Endothelial cell of umbilical vein (primary cell): ENCODE measurements around the gene DLG5. TPM values are rescaled to one million over a fixed set of nuclear protein-coding genes. Genes with fewer than 3 reads are reported as not detected.
A peak's percentile ranks its signal among the peaks of the same experiment; 100 is the strongest.

Experiments used
- BruUV-seq: library from RNA; stranded (reverse); fragments of 400-500 nt; replicated peaks from 2 replicates; lab custom pipeline; 2021; lab: Mats Ljungman, UMichigan
- CTCF ChIA-PET: fragments of 300-600, 350-600 bp; sonication (Branson Sonifier 250); formaldehyde crosslinking; loops from one replicate; lab custom pipeline; 2021; ENCODE audit warnings: antibody characterized with exemption, inconsistent platforms; lab: Charles Lee
- POLR2A ChIA-PET: fragments of 300-600, 350-600 bp; sonication (Branson Sonifier 250); formaldehyde crosslinking; loops from one replicate; lab custom pipeline; 2021; ENCODE audit warnings: antibody characterized with exemption, inconsistent platforms; lab: Charles Lee
- DNase-seq: peaks from one replicate; pipeline ENCODE4 v3.0.0-alpha.2; 2011; ENCODE audit warnings: low read depth, low spot score
- FAIRE-seq: peaks from 2 replicates; lab custom pipeline; 2011; peaks lifted over from hg19 to GRCh38; lab: Jason Lieb, UNC
- H2AFZ ChIP-seq: 2 replicates; pipeline ENCODE4 v1.6.0; 2012; ENCODE audit warnings: low read depth, low read length, control low read depth, inconsistent platforms
- H3K27ac ChIP-seq: 2 replicates; pipeline ENCODE4 v1.5.1; 2011; ENCODE audit warnings: low read depth, mild to moderate bottlenecking, control low read depth, low read length, moderate library complexity; ENCODE audit not compliant: insufficient read depth
- H3K27me3 ChIP-seq, 2 experiments: 2 replicates each; pipeline versions ENCODE4 v1.6.0 to v1.6.1; 2011; ENCODE audit warnings: low read length in 2 of 2, mixed read lengths in 1 of 2; ENCODE audit not compliant: control insufficient read depth in 2 of 2, insufficient read depth in 2 of 2
- H3K36me3 ChIP-seq, 2 experiments: 2 replicates in 1 of 2; 3 replicates in 1 of 2; pipeline ENCODE4 v1.5.1; 2011; ENCODE audit warnings: low read length in 2 of 2, mild to moderate bottlenecking in 1 of 2, moderate library complexity in 1 of 2; ENCODE audit not compliant: control insufficient read depth in 2 of 2, insufficient read depth in 2 of 2; ENCODE audit errors: extremely low read depth in 1 of 2
- H3K4me1 ChIP-seq: 3 replicates; pipeline ENCODE4 v1.5.1; 2011; ENCODE audit warnings: mild to moderate bottlenecking, low read length; ENCODE audit not compliant: control insufficient read depth, insufficient read depth; ENCODE audit errors: extremely low read depth
- H3K4me2 ChIP-seq: 2 replicates; pipeline ENCODE4 v1.6.1; 2011; ENCODE audit warnings: low read length, control low read depth, mixed read lengths; ENCODE audit not compliant: insufficient read depth
- H3K4me3 ChIP-seq, 3 experiments: fragments of 200-600 bp in 1 of 3; sonication (generic), shearing (Covaris generic) in 1 of 3; replicated peaks in 1 of 3; 2 replicates each; pipeline ENCODE4 v1.5.1; 2011 to 2016; ENCODE audit warnings: control low read depth in 3 of 3, low read length in 3 of 3, mild to moderate bottlenecking in 2 of 3, inconsistent platforms in 1 of 3, low read depth in 1 of 3, moderate library complexity in 1 of 3; ENCODE audit not compliant: insufficient read depth in 1 of 3
- H3K79me2 ChIP-seq: 2 replicates; pipeline ENCODE4 v1.6.0; 2012; ENCODE audit warnings: low read length, inconsistent platforms; ENCODE audit not compliant: control insufficient read depth, insufficient read depth
- H3K9ac ChIP-seq: replicated peaks from 2 replicates; pipeline ENCODE3; 2011; ENCODE audit warnings: low read length, control low read depth; ENCODE audit not compliant: insufficient read depth; ENCODE audit errors: extremely low read depth
- H3K9me1 ChIP-seq: replicated peaks from 3 replicates; pipeline ENCODE4 v1.6.0; 2011; ENCODE audit warnings: mild to moderate bottlenecking, low read length; ENCODE audit not compliant: control insufficient read depth, insufficient read depth; ENCODE audit errors: extremely low read depth
- H3K9me3 ChIP-seq: replicated peaks from 2 replicates; pipeline ENCODE4 v1.5.1; 2012; ENCODE audit warnings: low read length, inconsistent platforms; ENCODE audit not compliant: control insufficient read depth, insufficient read depth
- H4K20me1 ChIP-seq: replicated peaks from 2 replicates; pipeline ENCODE3; 2011; ENCODE audit warnings: mild to moderate bottlenecking, low read length; ENCODE audit not compliant: control insufficient read depth, insufficient read depth; ENCODE audit errors: extremely low read depth
- EZH2 ChIP-seq: IDR thresholded peaks from 2 replicates; pipeline ENCODE4 v1.6.1; 2012; ENCODE audit warnings: borderline replicate concordance, low read depth, mild to moderate bottlenecking, moderate library complexity, low read length, inconsistent platforms; ENCODE audit not compliant: severe bottlenecking
- FOS ChIP-seq: IDR thresholded peaks from 2 replicates; pipeline ENCODE4 v1.6.1; 2011; ENCODE audit warnings: mild to moderate bottlenecking, low read length, moderate library complexity, borderline replicate concordance; ENCODE audit not compliant: insufficient read depth
- GATA2 ChIP-seq: IDR thresholded peaks from 2 replicates; pipeline ENCODE4 v1.7.0; 2011; ENCODE audit warnings: low read depth, mild to moderate bottlenecking, moderate library complexity, mixed read lengths, low read length; ENCODE audit not compliant: insufficient read length, insufficient read depth
- JUN ChIP-seq: IDR thresholded peaks from 2 replicates; pipeline ENCODE4 v1.6.1; 2011; ENCODE audit warnings: borderline replicate concordance, low read depth; ENCODE audit not compliant: insufficient read length, insufficient read depth
- MYC ChIP-seq: IDR thresholded peaks from one replicate; pipeline ENCODE4 v1.6.1; 2011; ENCODE audit warnings: mild to moderate bottlenecking, low read depth, low read length
- POLR2A ChIP-seq: IDR thresholded peaks from 2 replicates; pipeline ENCODE4 v1.6.1; 2012; ENCODE audit warnings: low read depth, mild to moderate bottlenecking, control low read depth, low read length
- POLR2AphosphoS5 ChIP-seq: IDR thresholded peaks from 2 replicates; pipeline ENCODE4 v1.6.1; 2012; ENCODE audit warnings: low read depth, mild to moderate bottlenecking, control low read depth, low read length, moderate library complexity; ENCODE audit not compliant: insufficient read depth
- dilution Hi-C: fragments of 300-500 bp; cut with MboI; formaldehyde crosslinking; loops from one replicate; pipeline ENCODE4 v1.15.0; 2019; ENCODE audit warnings: low sequenced_read_pairs; ENCODE audit not compliant: extremely low pct_ligation_motif_present
- intact Hi-C: fragments of 100-400 bp; cut with micrococcal nuclease; formaldehyde crosslinking; loops from one replicate; pipeline ENCODE4 v1.10.0; 2022
- polyA plus RNA-seq, 4 experiments: library from polyadenylated mRNA; depleted of rRNA in 3 of 4; stranded (reverse) in 3 of 4; unstranded in 1 of 4; fragments of >200 nt; gene quantifications; 2 replicates each; pipeline versions ENCODE4 v1.2.1 to v1.2.3, GENCODE V29; 2011 to 2012; ENCODE audit warnings: missing spikeins in 1 of 4
- total RNA-seq: library from RNA; stranded (reverse); gene quantifications from 2 replicates; pipeline ENCODE4 v1.2.3, GENCODE V29; 2021
- TF ChIP-seq, protein P1 (sequence below): IDR thresholded peaks from 2 replicates; pipeline ENCODE4 v1.6.1; 2011; ENCODE audit not compliant: insufficient read depth, insufficient read length
- TF ChIP-seq, protein P2 (sequence below), 2 donors: IDR thresholded peaks; 1 replicate in 1 of 2; 2 replicates in 1 of 2; pipeline ENCODE4 v1.5.1; 2011; ENCODE audit warnings: low read length in 2 of 2, mild to moderate bottlenecking in 2 of 2, moderate library complexity in 2 of 2, control low read depth in 1 of 2, inconsistent platforms in 1 of 2, low read depth in 1 of 2; ENCODE audit not compliant: insufficient read depth in 1 of 2; ENCODE audit errors: extremely low read depth in 1 of 2

DLG5 gene
- total and polyA plus RNA-seq, 2 donors (not counting 3 experiments of a cell fraction or from before 2014, with no cell fraction given), result 12.3 to 24.9 TPM

DNA sequence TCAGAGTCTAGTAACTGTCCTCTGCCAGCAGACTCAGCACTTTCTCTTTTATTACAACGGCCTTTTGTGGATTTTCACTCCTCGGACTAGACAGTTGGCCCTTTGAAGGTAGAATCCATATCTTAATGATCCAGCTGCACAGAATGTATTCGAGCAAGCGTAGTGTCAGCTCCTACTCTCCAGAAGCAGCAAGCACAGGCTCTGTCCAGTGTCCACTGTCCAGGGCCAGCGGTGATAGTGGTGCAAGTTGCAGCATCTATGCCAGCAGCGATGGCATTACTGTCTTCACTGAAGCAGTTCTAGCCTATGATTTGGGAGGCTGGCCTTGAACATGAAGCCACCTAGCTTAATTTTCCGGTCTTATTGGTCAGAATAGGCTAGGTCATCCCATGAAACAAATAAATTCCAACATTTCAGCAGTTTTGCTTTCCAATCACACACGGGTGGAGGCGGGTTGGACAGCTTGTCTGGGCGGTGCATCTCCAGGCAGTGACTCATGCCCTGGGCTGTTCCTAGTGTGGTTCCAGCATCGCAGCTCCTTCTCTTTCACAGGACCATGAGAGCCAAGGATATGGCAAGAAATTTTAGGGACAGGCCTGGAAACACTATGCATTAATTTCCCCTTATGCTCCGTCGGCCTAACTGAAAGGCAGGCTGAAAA, 180.4 kb downstream of the DLG5 start:
- H3K4me2 ChIP-seq, result no peak overlapping the region
- CTCF ChIA-PET, result interaction anchor here (0.9 to 3.0 kb wide), 5 partner anchors 8 to 581 kb away, joined by 3 to 27 read pairs (median 5); no protein-coding TSS in a partner anchor
- H3K4me1 ChIP-seq, result no peaks in the 10 kb centered on the region
- H3K27ac ChIP-seq, result no peak overlapping the region
- no peaks in the 10 kb centered on the region for H4K20me1 ChIP-seq
- no peak for DNase-seq
- dilution Hi-C loops (no loop called here), intact Hi-C loops (no loop called here)
- peak; percentile 28 for FAIRE-seq
- BruUV-seq, result no TSS peak
- no peak overlapping the region for H3K9ac ChIP-seq
- no peaks in the 10 kb centered on the region for H3K9me1 ChIP-seq
- no peaks in the 10 kb centered on the region for H3K9me3 ChIP-seq
- no peak overlapping the region for H3K4me3 ChIP-seq
- TF ChIP-seq FOS (peak; percentile 23), MYC (no peak)
- H3K36me3 ChIP-seq, result no peaks in the 10 kb centered on the region
- H3K27me3 ChIP-seq, result no peaks in the 10 kb centered on the region
- POLR2A ChIA-PET, result no interaction called here
- no peaks in the 10 kb centered on the region for H3K79me2 ChIP-seq
- no peak overlapping the region for H2AFZ ChIP-seq

DNA sequence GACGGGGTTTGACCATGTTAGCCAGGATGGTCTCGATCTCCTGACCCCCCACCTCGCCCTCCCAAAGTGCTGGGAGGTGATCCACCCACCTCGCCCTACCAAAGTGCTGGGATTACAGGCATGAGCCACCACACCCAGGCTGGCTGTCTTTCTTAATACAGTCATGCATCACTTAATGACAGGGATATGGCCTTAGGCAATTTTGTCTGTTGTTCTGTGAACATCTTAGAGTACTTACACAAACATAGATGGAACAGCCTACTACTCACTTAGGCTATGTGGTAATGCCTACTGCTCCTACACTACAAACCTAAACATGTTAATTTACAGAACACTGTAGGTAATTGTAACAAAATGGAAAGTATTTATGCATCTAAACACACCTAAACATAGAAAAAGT, 182.3 kb downstream of the DLG5 start:
- Histone ChIP-seq H3K27me3 (no peaks in the 10 kb centered on the region), H3K27ac (no peak overlapping the region), H3K4me1 (peaks cover 4% of the 10 kb centered on the region), H2AFZ (no peak overlapping the region), H3K4me2 (no peak overlapping the region), H3K36me3 (no peaks in the 10 kb centered on the region), H3K4me3 (no peak overlapping the region), H3K79me2 (no peaks in the 10 kb centered on the region), H3K9ac (no peak overlapping the region), H4K20me1 (no peaks in the 10 kb centered on the region), H3K9me3 (no peaks in the 10 kb centered on the region), H3K9me1 (no peaks in the 10 kb centered on the region)
- no peak for FAIRE-seq
- TF ChIP-seq JUN (no peak), GATA2 (no peak), POLR2AphosphoS5 (no peak), POLR2A (no peak), EZH2 (no peak), FOS (no peak), MYC (no peak)
- TF ChIP-seq, protein P1, sequence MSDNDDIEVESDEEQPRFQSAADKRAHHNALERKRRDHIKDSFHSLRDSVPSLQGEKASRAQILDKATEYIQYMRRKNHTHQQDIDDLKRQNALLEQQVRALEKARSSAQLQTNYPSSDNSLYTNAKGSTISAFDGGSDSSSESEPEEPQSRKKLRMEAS, result no peak
- TF ChIP-seq, protein P2, sequence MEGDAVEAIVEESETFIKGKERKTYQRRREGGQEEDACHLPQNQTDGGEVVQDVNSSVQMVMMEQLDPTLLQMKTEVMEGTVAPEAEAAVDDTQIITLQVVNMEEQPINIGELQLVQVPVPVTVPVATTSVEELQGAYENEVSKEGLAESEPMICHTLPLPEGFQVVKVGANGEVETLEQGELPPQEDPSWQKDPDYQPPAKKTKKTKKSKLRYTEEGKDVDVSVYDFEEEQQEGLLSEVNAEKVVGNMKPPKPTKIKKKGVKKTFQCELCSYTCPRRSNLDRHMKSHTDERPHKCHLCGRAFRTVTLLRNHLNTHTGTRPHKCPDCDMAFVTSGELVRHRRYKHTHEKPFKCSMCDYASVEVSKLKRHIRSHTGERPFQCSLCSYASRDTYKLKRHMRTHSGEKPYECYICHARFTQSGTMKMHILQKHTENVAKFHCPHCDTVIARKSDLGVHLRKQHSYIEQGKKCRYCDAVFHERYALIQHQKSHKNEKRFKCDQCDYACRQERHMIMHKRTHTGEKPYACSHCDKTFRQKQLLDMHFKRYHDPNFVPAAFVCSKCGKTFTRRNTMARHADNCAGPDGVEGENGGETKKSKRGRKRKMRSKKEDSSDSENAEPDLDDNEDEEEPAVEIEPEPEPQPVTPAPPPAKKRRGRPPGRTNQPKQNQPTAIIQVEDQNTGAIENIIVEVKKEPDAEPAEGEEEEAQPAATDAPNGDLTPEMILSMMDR (IDR thresholded peaks at IDR 0.05; ENCODE audit: extremely low read depth in 1 of 2, insufficient read depth in 1 of 2, low read depth in 1 of 2, low read length in 2 of 2), result no peak
- BruUV-seq, result no TSS peak
- dilution Hi-C loops, result no loop called here
- no peak for DNase-seq
- intact Hi-C loops, result no loop called here
- ChIA-PET POLR2A (no interaction called here), CTCF (interaction anchor here (0.7 kb wide), 1 partner anchor 580 kb away, joined by 3 read pairs; no protein-coding TSS in a partner anchor)
